GM21717 (cell line): ENCODE results near the gene OCSTAMP.

ENCODE experiments used
- ATAC-seq: cut with Tn5 transposase; IDR thresholded peaks from one replicate; pipeline ENCODE4 v1.9.1; 2021; ENCODE audit warnings: mild to moderate bottlenecking, moderate library complexity; ENCODE audit not compliant: unreplicated experiment

The OCSTAMP gene

GRCh38 chr20:46573788-46574584, 23.5 kb upstream of the OCSTAMP start:
- no peak for ATAC-seq

GRCh38 chr20:46573234-46573633, 22.8 kb upstream of the OCSTAMP start:
- no peak for ATAC-seq

GRCh38 chr20:46572790-46573189, 22.3 kb upstream of the OCSTAMP start:
- ATAC-seq = no peak

- no peak for ATAC-seq
Measured at GRCh38 chr20:46572153-46572552, 21.7 kb upstream of the OCSTAMP start.

GRCh38 chr20:46571418-46571817, 21.0 kb upstream of the OCSTAMP start:
- ATAC-seq = no peak

DNA sequence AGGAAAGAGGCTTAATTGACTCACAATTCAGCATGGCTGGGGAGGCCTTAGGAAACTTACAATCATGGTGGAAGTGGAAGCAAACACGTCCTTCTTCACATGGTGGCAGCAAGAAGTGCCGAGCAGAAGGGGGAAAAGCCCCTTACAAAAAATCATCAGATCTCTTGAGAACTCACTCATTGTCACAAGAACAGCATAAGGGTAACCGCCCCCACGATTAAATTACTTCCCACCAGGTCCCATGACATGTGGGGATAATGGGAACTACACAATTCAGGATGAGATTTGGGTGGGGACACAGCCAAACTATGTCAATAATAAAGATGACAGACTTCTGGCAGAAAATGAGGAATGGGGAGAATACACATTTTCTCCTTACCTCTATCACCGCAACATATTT, 20.5 kb upstream of the OCSTAMP start:
- no peak for ATAC-seq

DNA sequence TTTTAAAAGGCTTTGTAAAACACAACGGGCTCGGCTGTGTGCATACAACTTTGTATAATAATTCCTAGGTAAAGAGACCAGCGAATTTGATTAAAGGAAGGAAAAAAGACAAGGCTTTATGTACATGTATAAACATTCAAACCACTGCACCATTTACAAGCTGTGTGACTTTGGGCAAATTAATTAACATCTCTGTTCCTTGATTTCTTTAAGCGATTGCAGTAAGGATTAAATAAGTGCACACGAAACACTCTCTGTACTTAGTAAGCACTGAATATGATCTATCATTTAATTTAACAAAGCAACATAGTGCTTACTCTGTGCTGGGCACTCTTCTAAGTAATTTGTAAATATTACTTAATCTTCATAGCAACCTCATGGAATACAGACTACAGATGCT, 19.5 kb upstream of the OCSTAMP start:
- ATAC-seq = no peak

DNA sequence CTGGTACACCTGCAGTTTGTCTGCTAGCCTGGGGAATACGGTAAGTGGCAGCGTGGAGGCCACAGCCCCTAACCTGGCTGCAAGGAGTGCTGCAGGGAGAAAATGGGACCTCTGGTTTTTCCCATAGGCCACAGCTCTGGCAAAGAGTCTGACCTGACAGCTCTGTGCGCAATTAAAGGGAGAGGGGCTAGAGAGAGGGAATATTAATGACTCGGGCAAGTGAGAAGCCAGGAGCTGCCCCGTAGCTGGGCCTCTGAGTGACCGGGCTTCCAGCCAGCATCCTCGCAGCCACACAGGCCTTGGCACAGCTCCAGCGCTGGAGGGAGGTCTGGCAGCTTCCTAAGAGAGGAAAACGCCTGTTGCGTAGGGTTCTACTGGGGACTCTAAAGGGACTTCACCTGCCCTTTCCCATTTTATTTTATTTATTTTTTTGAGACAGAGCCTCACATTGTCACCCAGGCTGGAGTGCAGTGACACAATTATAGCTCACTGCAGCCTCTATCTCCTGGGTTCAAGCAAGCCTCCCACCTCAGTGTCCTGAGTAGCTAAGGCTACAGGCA, 18.2 kb upstream of the OCSTAMP start:
- no peak for ATAC-seq

DNA sequence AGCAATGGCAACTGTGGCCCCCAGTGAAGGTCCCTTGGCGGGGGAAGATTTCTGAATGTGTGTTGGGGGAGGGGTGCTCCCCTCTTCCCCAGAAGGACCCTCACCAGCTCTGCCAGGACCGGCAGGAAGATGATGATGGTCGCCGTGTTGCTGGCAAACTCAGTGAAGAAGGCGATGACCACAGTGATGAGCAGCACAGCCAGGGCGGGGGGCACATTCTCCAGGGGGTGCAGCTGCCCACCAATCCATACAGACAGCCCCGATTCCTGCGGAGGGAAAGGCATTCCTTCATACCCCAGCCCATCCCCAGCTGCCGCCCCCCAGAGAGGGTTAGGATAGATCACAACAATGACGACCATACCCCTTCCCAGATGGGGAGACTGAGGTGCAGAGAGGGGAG, 15.7 kb upstream of the OCSTAMP start:
- ATAC-seq = no peak

DNA sequence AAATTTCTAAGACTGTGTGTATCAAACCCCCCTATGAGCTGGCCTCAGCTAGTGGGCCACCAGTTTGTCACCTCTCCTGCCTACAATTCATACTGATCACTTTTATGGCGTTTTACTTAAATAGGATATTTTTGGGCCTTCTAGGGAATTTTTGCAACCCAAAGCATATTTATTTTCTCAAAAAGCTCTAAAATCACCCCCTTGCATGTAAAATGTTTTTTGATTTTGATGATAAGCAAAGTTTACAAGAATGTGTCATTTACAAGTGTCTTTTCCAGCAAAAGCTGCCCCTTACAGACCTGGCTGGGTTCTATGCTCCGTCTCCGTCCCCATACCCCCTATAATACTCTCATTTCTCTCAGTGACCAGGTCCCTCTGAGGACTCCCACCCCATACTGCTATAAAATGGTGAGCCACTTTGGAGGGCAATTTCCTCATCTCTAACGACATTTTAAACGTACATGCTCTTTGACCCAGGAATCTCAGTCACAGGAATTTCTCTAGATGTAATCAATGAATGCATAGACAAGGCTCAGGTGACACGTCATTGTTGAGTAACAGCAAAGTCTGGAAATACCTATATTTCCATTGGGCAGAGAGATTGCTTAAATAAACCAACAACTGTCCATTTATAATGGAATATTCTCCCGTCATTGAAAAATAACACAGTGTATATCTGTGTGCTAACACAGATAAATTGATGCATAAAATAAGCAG, 13.9 kb upstream of the OCSTAMP start:
- no peak for ATAC-seq

DNA sequence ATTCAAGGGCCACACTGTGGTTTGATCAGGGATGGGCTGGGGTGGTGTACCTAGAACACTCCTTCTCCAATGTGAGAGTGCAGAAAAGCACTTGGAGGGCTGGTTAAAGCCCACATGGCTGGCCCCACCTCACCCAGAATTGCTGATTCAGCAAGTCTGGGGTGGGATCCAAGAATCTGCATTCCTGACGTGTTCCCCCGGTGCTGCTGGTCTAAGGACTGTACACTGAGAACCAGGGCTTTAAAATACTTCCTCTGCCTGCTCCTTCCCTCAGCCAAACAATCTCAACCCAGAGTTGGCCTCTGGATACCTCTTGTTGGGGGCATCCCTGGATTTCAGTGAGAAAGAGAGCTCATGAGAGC, 13.4 kb upstream of the OCSTAMP start:
- no peak for ATAC-seq

- ATAC-seq = no peak
Measured at GRCh38 chr20:46563170-46563859, 12.9 kb upstream of the OCSTAMP start.

GRCh38 chr20:46562373-46563169, 12.1 kb upstream of the OCSTAMP start:
- no peak for ATAC-seq

DNA sequence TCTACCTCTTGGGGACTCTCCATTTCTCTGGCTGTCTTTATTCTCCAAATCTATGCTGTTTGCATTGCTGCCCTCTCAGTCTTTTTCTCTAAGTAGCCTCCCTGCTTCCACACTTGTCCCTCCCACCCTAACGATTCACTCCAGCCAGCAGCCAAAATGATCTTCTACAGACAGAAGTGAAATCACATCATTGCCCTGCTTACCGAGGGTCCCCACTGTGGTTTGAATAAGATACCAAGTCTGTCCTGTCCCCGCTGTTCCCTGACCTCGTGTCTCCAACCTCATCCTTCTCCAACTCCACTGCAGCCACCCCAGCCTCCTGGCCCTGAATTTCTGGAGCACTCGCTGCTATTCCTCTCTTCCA, 11.5 kb upstream of the OCSTAMP start:
- no peak for ATAC-seq

GRCh38 chr20:46559685-46560440, 9.4 kb upstream of the OCSTAMP start:
- no peak for ATAC-seq

DNA sequence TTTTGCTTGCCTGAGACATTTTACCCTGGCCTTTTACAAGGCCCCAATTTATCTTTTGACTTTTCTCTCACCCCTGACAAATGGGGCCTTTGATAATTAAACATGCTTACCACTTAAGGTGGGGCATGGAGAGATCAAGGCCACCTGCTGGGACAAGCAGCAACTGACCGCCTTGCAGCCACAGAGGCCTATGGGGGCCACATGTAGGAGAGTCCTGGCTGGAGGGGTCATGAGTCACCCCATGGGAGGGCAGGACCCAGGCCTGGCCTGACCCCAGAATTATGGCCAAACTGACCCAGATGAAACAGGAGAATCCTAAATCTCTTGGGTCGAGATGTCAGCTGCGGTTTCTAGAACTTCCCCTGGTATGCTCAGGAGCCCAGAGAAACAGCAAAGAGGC, 8.5 kb upstream of the OCSTAMP start:
- no peak for ATAC-seq

DNA sequence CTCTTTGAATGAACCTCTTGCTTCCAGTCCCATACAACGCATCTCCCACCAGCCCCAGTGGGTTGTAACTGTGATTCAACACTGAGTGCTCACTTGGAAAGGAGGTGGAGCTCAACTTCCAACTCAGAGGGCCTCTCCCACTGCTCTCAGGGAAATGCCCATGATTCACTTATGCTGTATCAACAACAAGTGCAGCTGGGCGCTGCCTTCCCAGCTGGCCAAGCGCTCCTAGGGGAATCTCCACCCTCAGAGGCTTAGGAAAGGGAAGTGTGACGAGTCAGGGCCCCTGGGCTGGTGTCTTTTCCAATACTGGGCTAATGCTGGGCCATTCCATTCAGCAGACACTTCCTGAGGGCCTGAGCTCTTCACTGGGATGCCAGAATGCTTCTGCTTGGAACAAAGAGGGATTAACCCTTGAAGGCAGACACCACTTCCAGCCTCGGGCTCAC, 8.1 kb upstream of the OCSTAMP start:
- no peak for ATAC-seq

DNA sequence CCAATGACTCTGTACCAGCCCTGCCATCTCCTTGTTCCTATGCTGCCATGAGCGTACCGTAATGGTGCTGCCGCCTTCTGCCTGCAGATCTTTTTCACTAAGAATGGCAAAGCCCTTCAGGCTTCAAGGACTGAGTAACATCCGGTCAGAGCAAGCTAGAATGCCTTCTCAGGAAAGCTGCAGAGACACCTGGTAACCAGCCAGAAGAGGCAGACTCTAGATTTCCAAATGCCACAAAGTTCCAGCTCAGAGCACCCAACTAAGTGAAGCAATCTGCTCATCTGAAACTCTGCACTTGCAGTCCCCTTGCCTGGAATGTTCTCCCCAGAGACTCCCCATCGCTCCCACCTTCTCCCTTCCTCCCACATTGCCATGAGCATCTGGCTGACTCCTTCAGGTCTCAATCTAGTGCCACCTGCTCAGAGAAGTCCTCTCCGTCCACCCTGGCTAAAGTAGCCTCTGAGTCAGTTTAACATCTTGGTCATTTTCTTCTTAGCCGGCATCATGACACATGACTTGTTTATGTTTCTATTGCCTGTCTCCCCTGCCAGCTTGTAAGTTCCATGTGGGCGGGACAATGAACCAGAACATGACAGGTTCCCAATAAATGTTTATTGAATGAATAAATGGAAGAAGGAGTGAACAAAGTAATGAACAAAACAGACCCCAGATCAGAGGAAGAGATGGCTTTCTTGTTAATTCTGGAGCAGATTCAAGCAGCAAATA, 6.9 kb upstream of the OCSTAMP start:
- ATAC-seq = no peak

DNA sequence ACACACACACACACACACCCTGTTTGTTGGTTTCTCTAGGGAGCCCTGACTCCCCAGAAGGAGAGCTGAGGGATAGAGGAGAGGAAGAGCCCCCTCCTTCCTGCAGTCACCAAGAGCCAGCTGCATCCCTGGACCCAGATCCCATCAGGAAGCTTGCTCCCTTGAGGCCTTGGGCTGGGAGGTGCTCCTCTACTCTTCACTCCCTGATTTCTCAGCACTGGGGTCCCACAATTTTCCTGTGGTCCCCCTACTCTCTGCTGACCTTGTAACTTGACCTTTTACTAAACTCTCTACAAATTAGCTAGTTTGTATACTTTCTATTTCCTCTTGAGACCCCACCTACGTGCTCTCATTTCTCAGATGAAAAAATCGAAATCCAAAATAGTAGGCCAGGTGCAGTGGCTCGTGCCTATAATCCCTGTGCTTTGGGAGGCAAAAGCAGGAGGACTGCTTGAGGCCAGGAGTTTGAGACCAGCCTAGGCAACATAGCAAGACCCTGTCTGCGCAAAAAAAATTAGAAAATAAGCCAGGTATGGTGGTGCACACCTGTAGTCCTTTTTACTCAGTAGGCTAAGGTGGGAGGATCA, 5.0 kb upstream of the OCSTAMP start:
- no peak for ATAC-seq
